Stimulated activated naive CD8-positive, alpha-beta T cell treated with anti-CD3 and anti-CD28 coated beads, Interleukin-15, Interleukin-2, amounts not matched to agents 100 U/mL and 50 U/mL, for 24 hours (primary cell): ENCODE measurements around the gene CALU.

ENCODE experiments used
- ATAC-seq: fragments of 150-1000 bp; cut with Tn5 transposase; one replicate; pipeline ENCODE4 v1.10.0; 2021
- DNase-seq: peaks from one replicate; pipeline ENCODE4 v3.0.0; 2021

CALU gene

GRCh38 chr7:128752251-128752650 is 13.1 kb downstream of the CALU start:
- DNase-seq: no peak
- no peak for ATAC-seq

- no peak for ATAC-seq
- DNase-seq: no peak
These were observed 16.1 kb downstream of the CALU start for GRCh38 chr7:128755075-128755818.

DNA sequence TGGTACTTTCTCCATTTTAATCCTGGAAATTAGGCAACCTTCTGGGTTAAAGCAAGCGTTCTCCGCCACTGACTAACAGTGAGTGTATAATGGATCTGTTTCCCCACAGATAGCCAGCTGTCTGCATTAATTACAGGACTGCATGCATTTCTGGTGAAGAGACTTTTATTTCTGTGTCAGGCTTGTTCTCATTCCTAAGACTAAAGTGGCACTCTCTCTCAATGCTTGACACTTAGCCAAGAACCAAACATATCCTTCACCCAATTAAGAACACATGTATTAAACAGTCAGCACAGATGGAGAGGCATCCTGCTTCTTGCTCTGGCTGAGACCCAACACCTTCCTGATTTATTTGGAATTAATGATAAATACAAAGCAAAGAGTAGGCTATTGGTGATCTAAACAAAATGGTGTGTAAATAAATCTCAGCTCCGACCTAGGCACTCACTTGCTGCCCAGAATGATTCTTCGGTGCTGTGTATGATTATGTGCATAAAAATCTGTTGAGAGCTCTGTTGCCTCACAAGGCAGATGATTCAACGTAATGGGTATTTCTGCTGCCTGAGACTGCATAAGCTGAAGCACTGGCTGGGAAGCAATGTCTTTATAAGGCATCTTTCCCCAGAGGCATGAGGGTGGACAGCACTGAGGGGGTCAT is 16.8 kb downstream of the CALU start:
- ATAC-seq (no peak), DNase-seq (no peak)

DNA sequence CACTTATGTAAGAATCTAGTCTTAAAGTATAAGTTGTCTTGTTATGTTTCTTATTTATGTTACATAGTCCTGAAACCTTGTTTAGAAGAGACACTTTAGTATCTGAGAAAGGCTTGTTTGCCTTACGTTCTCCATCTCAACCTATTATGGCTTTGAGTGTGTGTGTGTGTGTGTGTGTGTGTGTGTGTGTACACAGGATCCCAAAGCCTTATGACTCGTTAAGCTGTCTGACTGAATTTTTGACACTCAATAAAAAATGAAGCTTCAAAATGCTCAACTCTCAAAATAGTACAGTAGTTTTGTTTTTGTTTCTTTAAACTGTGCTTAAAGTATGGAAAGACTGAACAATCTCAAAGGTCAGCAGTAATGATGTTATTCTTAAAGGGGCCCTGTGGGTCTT is 18.0 kb downstream of the CALU start:
- no peak for DNase-seq
- no peak for ATAC-seq

DNA sequence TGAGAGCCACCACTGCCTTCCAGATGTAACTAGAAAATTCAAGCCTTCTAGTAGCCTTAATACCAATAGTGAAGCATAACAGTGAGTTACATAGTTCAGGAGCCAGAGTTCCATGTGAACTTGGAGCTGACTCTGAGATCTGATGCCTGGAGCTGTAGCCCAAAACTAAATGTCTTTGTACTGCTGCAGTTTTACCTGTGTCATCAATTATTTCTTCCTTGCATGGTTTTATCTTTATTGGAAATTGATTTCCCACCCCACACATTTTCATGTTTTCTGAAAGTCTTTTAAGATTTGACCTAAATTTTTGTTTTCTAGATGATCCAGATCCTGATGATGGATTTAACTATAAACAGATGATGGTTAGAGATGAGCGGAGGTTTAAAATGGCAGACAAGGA is 19.4 kb downstream of the CALU start:
- ATAC-seq (no peak), DNase-seq (no peak)

DNA sequence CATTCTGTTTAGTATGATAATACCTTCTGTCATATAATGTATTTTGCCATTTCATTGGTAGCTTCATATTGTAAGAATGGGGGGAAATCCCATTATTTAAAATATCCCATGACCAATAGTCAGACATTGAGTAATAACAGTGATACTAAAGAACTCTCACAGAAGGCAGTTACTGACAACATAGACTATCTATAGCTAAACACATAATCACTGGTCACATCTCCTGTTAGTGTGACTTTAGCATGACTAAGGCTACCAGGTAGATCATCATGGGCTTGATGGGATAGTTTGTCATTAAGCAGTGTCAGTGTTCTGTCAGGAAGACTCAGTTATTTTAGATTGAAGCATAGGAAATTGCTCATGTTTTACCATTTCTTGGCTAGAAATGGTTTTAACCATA is 20.1 kb downstream of the CALU start:
- DNase-seq: no peak
- peak; percentile 36 for ATAC-seq

- ATAC-seq: no peak
- no peak for DNase-seq
These were observed 24.4 kb downstream of the CALU start for GRCh38 chr7:128763541-128763940.

GRCh38 chr7:128767475-128768110 is 28.4 kb downstream of the CALU start:
- DNase-seq (no peak), ATAC-seq (no peak)

DNA sequence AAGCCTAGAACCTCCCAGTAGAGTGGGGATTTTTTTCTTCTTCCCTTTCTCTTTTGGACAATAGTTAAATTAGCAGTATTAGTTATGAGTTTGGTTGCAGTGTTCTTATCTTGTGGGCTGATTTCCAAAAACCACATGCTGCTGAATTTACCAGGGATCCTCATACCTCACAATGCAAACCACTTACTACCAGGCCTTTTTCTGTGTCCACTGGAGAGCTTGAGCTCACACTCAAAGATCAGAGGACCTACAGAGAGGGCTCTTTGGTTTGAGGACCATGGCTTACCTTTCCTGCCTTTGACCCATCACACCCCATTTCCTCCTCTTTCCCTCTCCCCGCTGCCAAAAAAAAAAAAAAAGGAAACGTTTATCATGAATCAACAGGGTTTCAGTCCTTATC is 31.1 kb downstream of the CALU start:
- DNase-seq (no peak), ATAC-seq (no peak)

DNA sequence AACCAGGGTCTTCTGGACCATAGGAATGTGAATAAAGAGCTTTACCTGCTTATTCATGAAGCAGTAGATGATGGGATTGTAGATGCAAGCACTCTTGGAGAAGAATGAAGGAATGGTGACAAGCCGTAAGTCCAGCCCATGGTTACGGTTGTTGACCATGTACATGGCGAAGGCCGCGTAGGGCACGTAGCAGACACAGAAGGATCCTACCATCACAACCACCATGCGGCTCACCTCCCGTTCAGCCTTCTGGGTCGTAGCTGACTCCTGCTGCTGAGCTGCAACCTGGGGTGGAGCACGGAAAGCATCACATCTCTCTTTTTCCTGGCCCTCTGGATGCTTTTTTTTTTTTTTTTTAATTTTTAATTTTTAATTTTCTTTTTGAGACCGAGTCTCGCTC is 34.4 kb downstream of the CALU start:
- DNase-seq (no peak), ATAC-seq (no peak)

GRCh38 chr7:128774029-128774689 is 35.0 kb downstream of the CALU start:
- no peak for DNase-seq
- ATAC-seq: no peak

DNA sequence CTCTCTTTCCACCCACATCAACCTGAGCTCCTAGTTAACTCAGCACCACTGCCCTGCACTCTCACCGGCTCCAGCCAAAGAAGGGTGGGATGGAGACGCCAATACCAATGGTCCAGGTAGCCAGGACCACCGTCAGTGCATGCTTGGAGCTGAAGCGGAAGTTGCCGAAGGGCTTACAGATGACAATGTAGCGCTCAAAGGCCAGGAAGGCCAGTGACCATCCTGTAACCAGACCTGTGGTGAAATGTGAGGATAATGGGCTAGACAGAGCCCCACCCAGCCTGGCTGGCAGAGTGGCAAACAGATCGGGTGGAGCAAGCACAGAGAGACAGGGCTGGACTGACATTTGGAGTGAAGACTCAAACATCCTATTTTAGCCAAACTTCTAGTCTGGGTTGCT is 35.8 kb downstream of the CALU start:
- ATAC-seq: no peak
- no peak for DNase-seq

DNA sequence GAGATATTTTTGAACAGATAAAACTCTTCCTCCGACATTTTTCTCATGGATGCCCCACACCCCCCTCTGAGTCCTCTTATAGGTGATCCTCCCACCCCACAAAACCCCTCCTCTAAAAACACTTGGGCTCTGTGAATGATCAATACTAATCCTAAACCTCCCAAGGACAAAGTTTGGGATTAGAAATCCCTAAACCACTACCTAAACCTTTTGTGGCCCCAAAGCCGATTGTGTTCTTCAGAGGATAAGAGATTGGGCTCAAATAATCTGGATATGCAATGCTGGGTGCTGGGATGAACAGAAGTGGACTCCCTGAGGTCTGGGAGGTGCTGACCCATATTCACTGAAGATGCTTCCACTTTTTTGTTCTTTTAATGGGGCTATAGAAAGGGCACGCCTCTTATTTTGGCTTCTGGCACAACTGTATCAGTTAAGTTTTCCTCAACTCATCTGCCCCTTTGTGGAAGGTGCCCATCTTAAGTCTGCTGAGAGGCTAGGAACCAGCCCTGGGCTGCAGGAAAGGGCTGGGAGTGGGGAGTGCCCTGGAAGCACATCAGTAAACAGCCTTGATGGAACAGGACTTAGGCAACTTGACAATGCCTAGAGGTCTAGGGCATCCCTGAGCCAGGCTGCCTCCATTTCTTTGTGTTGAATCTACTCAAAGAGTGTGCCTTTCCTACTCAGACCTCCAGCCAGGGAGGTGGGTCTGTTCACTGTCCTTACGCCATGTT is 36.8 kb downstream of the CALU start, which contains the start of gene OPN1SW:
OPN1SW (minus strand) TSS at position 51 of the 731 bp plus-strand sequence; CDS start at position 38, 13 bp downstream.
- ATAC-seq (no peak), DNase-seq (no peak)

- DNase-seq: no peak
- peak; percentile 29 for ATAC-seq
These were observed 38.3 kb downstream of the CALU start for GRCh38 chr7:128777156-128778123.

DNA sequence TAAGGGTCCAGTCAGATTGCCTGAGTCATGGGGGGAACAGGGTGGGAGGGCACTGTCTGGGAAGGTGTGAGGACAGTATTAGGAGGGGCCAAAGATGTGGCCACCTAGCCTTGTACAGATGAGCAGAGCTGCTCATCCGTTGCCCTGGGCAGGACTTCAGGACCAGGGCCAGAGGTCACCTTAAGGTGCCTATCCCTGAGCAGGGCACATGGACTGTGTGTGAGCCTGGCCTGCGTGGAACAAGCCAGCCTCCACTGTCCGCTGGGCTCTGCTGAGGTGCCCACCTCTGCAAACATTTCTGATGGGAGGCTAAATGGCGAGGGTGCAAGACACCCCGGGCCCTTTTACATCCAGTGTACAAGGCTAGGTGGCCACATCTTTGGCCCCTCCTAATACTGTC is 39.8 kb downstream of the CALU start:
- ATAC-seq: no peak
- DNase-seq: no peak

- ATAC-seq: no peak
- no peak for DNase-seq
These were observed 42.0 kb downstream of the CALU start for GRCh38 chr7:128781126-128781525.

- ATAC-seq (no peak), DNase-seq (no peak)
These were observed 42.7 kb downstream of the CALU start for GRCh38 chr7:128781851-128782250.

- peak; percentile 75 for ATAC-seq
- DNase-seq: no peak
These were observed 44.1 kb downstream of the CALU start for GRCh38 chr7:128783143-128783861.

DNA sequence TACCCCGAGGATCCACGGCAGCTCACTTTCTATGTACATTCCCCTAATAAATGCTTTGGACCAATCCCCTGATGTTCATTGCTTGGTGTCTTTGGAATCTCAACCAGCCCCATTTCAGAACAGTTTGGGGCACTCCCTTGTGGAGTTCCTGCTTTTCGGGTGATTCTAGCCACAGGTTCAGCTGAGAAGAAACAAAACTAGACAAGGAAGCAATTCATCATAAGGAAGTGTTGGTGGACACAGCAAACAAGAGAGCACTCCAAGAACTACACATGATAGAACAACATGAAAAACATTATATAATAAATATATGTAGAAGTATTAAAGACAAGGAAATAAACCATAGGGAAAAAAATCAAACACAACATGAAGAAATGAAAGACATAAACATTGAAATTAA is 46.6 kb downstream of the CALU start:
- ATAC-seq (no peak), DNase-seq (no peak)
